ENCODE data around the gene BPIFA1.

DNA sequence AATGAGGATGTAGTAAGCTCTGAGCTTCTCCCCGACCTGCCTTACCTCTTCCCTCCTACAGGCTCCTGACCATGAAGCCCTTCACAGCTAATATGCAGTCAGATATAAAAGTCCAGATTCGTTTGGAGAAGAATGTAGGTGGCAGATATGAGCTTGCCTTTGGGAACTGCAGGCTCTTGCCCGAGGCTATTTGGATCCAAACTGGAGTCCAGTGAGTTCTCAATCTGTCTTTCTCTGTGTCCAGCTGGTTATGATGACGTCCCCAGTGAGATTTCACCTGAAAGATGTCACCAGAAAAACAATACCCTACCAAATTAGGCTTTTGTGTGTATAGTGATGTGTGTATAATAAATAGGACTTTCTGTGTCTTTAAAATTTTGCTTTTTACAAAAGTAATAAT is 33.3 kb upstream of the BPIFA1 start:
- TF ChIP-seq, protein P1, sequence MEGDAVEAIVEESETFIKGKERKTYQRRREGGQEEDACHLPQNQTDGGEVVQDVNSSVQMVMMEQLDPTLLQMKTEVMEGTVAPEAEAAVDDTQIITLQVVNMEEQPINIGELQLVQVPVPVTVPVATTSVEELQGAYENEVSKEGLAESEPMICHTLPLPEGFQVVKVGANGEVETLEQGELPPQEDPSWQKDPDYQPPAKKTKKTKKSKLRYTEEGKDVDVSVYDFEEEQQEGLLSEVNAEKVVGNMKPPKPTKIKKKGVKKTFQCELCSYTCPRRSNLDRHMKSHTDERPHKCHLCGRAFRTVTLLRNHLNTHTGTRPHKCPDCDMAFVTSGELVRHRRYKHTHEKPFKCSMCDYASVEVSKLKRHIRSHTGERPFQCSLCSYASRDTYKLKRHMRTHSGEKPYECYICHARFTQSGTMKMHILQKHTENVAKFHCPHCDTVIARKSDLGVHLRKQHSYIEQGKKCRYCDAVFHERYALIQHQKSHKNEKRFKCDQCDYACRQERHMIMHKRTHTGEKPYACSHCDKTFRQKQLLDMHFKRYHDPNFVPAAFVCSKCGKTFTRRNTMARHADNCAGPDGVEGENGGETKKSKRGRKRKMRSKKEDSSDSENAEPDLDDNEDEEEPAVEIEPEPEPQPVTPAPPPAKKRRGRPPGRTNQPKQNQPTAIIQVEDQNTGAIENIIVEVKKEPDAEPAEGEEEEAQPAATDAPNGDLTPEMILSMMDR (IDR thresholded peaks at IDR 0.05): no peak
- TF ChIP-seq ZFX (IDR thresholded peaks at IDR 0.05; ENCODE audit: borderline replicate concordance): no peak
